Brain microvascular endothelial cell (primary cell): ENCODE data around the gene EMC9.

Source experiments
- DNase-seq: peaks from one replicate; pipeline ENCODE4 v3.0.0-alpha.2; 2020
- H3K27ac ChIP-seq: fragments of 250-450 bp; sonication (Bioruptor Pico); 2 replicates; pipeline ENCODE4 v1.5.1; 2020; ENCODE audit warnings: mild to moderate bottlenecking, moderate library complexity
- H3K27me3 ChIP-seq: fragments of 250-450 bp; sonication (Bioruptor Pico); replicated peaks from 2 replicates; pipeline ENCODE4 v1.5.1; 2020; ENCODE audit warnings: mild to moderate bottlenecking
- H3K36me3 ChIP-seq: fragments of 250-450 bp; sonication (Bioruptor Pico); replicated peaks from 2 replicates; pipeline ENCODE4 v1.5.1; 2020; ENCODE audit warnings: mild to moderate bottlenecking
- H3K4me3 ChIP-seq: 2 replicates; pipeline ENCODE4 v1.5.1; 2011; ENCODE audit warnings: low read depth, mild to moderate bottlenecking, control low read depth, low read length, moderate library complexity
- CTCF ChIP-seq: IDR thresholded peaks from 2 replicates; pipeline ENCODE4 v1.5.1; 2011; ENCODE audit warnings: low read depth, mild to moderate bottlenecking, moderate library complexity, low read length, control low read depth, inconsistent platforms; ENCODE audit errors: missing control alignments
- in situ Hi-C: cut with HindIII; loops from 2 replicates; pipeline ENCODE4 v1.10.0; 2017; ENCODE audit warnings: low sequenced_read_pairs, low pct_ligation_motif_present

EMC9 gene

GRCh38 chr14:24149302-24149969 is 8.0 kb upstream of the EMC9 start:
- in situ Hi-C loops, result no loop called here
- no peaks in the 10 kb centered on the region for H3K27me3 ChIP-seq
- H3K4me3 ChIP-seq, result no peak overlapping the region
- no peak for TF ChIP-seq CTCF
- H3K36me3 ChIP-seq, result peaks cover 33% of the 10 kb centered on the region
- DNase-seq, result no peak
- H3K27ac ChIP-seq, result no peak overlapping the region

GRCh38 chr14:24147761-24148428 is 6.5 kb upstream of the EMC9 start:
- no peak for DNase-seq
- Histone ChIP-seq H3K4me3 (peak overlapping the region; percentile 91), H3K27me3 (no peaks in the 10 kb centered on the region), H3K36me3 (peaks cover 38% of the 10 kb centered on the region), H3K27ac (peak overlapping the region; percentile 46)
- in situ Hi-C loops, result no loop called here
- TF ChIP-seq CTCF, result no peak

GRCh38 chr14:24146978-24147760 is 5.8 kb upstream of the EMC9 start, which contains the start of gene RNF31:
Gene RNF31 (plus strand): TSS chr14:24147498. CDS start chr14:24147699, 201 bp downstream.
- no peak for TF ChIP-seq CTCF
- peak; percentile 97 for DNase-seq
- peak within 1 kb of the TSS; percentile 82 for H3K27ac ChIP-seq
- in situ Hi-C loops, result no loop called here
- H3K36me3 ChIP-seq, result peaks cover 33% of the 10 kb centered on the region
- H3K4me3 ChIP-seq, result peak within 1 kb of the TSS; percentile 91
- H3K27me3 ChIP-seq, result no peaks in the 10 kb centered on the region

GRCh38 chr14:24146453-24146977 is 5.1 kb upstream of the EMC9 start, which contains the start of gene PSME2:
Gene PSME2 (minus strand): TSS chr14:24146610. CDS start chr14:24146581, 29 bp downstream.
- Histone ChIP-seq H3K27ac (peak within 1 kb of the TSS; percentile 82), H3K27me3 (no peaks in the 10 kb centered on the region), H3K4me3 (peak within 1 kb of the TSS; percentile 91), H3K36me3 (peaks cover 27% of the 10 kb centered on the region)
- in situ Hi-C loops, result no loop called here
- peak; percentile 96 for DNase-seq
- TF ChIP-seq CTCF, result peak; percentile 2

- peak overlapping the region; percentile 82 for H3K27ac ChIP-seq
- no peaks in the 10 kb centered on the region for H3K27me3 ChIP-seq
- no peak for DNase-seq
- TF ChIP-seq CTCF, result no peak
- H3K4me3 ChIP-seq, result peak overlapping the region; percentile 91
- in situ Hi-C loops, result no loop called here
- H3K36me3 ChIP-seq, result peaks cover 20% of the 10 kb centered on the region
Observed at GRCh38 chr14:24145690-24146452, 4.5 kb upstream of the EMC9 start.
